HG02938 (cell line): Measurements from ENCODE around the gene DCHS2.

Source experiments
- ATAC-seq: cut with Tn5 transposase; IDR thresholded peaks from one replicate; pipeline ENCODE4 v1.9.1; 2021; ENCODE audit warnings: mild to moderate bottlenecking, moderate library complexity; ENCODE audit not compliant: unreplicated experiment

Gene DCHS2

DNA sequence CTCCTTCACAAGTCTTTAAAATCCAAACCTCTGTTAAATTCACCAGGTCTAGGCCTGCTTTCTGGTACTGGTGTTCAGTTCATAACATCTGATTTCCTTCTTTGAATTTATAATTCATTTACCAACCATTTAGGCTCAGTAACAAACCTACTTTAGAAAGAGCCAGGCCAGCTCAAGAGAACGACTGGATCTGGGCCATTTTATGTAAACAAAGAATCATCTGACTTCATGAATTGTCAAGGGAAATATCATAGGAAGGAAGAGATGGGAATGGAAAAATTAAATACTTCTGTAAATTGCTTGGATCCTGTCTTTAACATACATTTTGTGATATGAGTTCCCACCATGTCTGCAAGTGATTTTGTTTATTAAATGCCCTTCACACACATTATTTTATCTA lies 36.5 kb downstream of the DCHS2 start:
- no peak for ATAC-seq

DNA sequence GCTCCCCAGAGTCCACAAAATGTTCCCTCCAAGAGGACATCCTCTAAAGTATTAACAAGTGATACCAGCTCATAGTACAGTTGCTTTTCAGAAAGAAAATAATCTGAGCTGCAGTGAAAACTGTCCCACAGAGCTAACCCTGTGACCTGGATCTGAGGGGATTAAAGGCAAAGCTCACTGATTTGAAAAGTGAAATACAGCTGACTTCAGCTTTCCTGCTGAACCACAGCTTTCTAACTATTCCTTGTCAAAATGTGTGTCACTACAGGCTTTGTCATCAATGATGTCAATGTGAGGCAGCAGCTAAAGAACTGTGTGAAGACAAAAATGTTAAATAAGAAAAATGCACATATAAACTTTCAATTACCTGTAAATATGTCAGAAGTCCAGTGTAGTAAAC lies 36.9 kb downstream of the DCHS2 start:
- ATAC-seq, result no peak

GRCh38 chr4:154452798-154453346 lies 38.7 kb downstream of the DCHS2 start:
- ATAC-seq, result no peak

DNA sequence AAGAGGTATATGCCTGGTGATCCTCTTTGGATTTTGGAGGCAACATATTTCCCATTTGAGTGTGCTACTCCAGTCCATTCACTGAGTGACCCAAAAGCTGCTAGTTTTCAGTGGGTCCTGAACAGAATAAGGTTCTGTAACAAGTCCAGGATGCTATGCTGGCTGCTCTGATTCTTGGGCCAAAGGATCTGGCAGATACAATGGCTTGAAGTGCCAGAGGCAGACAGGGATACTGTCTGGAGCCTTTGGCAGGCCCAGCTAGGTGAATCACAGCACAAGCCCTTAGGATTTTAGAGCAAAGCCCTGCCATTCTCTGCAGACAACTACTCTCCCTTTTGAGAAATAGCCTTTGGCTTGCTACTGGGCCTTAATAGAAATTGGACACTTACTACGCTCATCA lies 40.6 kb downstream of the DCHS2 start:
- no peak for ATAC-seq

- ATAC-seq, result no peak
Observed at GRCh38 chr4:154444958-154445357, 46.6 kb downstream of the DCHS2 start.

DNA sequence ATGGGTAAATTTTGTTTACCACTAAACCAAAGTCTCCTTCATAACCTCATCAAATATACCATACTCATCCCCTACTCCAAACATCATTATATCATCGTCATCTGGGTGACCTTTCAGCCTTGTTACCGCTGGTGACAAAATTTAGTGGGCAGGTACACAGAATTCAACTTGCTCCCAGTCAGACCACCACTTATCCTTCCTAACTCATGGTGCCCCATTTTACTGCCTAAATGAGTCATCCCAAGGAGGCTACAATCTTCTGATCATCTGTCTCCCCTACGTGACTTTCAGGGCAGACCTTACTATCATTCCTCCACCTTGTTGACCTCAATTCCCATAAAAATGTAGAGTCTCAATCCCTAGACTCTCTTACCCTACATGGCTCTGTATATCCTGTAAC lies 49.6 kb downstream of the DCHS2 start:
- no peak for ATAC-seq

- no peak for ATAC-seq
Observed at GRCh38 chr4:154441124-154441523, 50.5 kb downstream of the DCHS2 start.

DNA sequence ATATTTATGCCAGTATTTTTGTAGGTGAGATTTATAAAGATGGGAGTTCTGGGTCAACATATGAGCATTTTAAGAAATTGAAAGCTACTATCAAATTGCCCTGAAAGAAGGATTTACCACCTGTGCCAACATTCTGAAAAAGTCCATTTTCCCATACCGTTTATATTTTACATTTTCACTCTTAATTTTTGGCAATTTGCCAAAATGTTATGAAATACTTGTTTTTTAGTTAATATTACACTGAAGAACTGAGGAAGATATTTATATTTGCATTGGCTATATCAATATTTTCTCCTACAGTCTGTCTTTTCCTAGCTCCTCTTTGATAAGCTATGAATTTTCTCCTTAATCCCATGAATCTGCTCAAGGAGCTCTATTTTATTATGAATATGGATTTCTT lies 52.4 kb downstream of the DCHS2 start:
- no peak for ATAC-seq

- no peak for ATAC-seq
Observed at GRCh38 chr4:154435895-154436294, 55.7 kb downstream of the DCHS2 start.

- no peak for ATAC-seq
Observed at GRCh38 chr4:154433543-154433942, 58.1 kb downstream of the DCHS2 start.

DNA sequence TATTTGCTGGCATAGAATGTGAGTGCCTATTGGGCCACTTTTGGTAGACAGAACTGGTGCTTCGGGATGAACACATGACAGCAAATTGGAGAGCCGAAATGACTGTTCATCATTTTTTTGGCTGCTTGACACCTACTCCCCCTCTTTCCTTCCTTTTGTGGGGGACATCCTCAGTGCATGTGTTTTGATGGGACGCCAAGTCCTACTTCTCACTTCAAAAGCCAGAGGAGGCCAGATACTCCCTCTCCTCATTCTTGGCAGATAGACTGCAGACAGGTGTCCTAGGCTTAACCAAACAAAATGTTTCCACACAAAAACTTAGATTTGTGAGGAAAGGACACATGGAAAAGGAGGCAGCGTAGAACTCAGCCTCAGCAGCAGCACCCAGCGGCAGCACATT lies 62.4 kb downstream of the DCHS2 start:
- ATAC-seq, result no peak

DNA sequence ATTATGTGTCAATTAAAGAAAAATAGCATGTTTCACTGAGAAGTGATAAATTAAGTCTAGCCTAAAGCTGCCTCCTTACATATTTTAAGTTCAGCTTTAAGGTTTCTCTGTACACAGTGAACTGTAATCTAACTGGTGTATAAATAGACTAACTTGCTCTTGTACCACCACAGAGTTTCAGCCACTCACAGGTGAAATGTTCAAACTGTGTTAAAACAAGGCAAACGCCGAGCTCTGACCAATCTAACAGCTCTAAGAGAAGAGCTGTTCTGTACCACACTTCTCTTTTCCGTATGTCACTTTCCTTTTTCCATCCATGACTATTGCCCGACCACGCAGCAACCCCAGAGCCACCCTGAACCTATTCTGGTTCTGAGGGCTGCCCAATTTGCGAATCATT lies 64.5 kb downstream of the DCHS2 start:
- ATAC-seq, result no peak

DNA sequence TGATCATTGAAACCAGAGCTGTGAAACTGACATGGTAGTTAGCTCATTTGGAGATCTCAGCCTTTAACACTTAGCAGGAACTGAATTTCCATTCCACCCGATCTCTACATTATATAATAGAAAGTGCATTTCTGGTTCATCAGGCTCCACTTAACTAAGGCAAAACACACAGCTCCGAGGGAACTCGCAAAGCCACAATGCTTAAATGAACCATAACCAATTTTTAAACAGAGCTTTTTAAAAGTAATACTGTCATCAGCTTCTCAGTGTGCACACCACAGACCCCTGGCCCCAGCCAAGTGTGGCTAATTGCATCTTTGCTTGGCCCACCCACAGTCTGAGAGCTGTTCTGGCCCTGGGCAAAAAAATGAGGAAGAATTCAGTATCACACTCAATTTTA lies 66.1 kb downstream of the DCHS2 start:
- ATAC-seq, result no peak

- no peak for ATAC-seq
Observed at GRCh38 chr4:154424810-154425484, 66.7 kb downstream of the DCHS2 start.

DNA sequence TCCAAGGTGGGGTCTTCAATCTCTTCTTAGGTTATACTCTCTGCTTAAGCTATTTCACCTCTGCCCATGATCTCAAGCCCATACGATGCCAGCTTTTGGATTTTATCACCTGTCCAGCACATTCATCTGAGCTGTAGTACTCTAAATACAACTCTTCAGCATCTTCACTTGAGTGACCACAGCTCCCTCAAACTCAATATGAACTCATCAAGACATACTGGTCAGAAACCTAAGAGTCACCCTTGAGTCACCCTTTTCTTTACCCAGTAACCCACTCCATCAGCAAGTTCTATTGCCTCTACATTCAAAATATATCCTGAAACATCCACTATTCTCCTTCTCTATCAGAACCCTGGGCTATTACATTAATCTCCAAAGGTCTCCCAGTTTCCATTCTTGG lies 69.4 kb downstream of the DCHS2 start:
- ATAC-seq, result peak; percentile 55

DNA sequence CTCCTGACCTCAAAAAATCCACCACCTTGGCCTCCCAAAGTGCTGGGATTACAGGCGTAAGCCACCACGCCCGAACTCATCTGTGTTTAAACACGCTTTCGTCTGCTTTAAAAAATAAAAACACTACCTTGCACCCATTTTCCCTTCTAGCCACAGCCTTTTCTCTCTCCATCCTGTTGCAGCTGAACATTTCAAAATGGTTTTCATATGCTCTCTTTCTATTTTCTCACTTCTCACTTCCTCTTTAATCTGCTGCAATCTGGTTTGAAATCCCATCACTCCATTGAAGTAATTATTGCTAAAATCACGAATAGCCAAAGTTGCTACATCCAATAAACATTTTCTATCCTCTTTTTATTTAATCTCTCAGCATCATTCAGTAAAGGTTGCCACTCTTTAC lies 70.0 kb downstream of the DCHS2 start:
- peak; percentile 77 for ATAC-seq

- no peak for ATAC-seq
Observed at GRCh38 chr4:154417373-154417673, 74.3 kb downstream of the DCHS2 start.

DNA sequence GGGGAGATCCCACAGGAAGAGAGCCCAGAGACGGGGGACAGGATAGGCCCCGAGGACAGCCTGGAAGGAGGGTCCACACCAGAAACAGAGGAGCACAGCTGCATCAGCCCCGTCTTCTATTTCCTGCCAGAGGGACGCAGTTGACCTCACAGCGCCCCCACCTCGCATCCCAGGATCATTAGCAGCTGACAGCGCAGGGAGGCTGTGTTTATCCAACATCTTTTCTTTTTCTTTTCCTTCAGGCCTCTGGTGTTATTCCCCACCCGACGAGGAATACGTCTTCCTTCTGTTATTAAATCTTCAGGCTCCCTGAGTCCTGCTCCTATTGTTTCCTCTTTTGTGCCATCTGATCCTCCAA lies 75.4 kb downstream of the DCHS2 start:
- ATAC-seq, result peak; percentile 37

- ATAC-seq, result no peak
Observed at GRCh38 chr4:154415313-154415712, 76.3 kb downstream of the DCHS2 start.

DNA sequence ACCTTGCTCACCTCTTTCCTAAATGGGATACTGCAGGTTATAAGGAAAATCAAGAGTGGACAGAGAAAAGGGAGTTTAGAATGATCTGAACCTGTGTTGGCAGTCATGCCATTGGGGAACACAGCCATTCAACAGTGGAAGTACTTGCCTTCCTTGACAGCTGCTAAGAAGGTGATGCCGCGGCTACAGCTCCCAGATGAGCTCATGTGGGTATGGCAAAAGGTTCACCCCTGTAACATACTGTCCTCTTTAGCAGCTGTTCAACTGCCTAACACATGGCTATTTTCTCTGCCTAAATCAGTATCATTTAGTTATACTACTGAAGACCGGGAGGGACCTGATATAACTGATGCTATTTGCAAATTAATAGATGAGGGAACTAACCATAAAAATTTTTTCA lies 76.8 kb downstream of the DCHS2 start:
- no peak for ATAC-seq

GRCh38 chr4:154414371-154414770 lies 77.2 kb downstream of the DCHS2 start:
- ATAC-seq, result no peak

DNA sequence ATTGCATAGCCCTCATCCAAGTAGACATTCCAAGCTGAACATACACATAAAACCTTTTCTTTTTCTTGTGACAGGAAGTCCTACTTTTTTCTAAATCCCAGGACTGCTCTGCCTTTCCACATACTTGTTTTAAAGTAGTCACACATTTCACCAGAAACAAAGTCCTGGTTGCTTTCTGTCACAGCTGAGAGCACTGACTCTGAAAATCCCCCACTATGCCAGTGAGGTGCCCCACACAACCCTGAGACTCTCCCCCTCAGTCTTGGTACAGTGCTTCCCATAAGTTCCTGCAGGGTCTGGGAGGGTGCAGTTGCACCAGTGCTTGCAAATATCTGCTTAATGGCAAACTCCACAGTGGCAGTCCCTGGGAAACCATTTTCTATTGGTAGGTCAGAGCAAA lies 84.2 kb downstream of the DCHS2 start:
- no peak for ATAC-seq

- peak; percentile 90 for ATAC-seq
Observed at GRCh38 chr4:154406018-154406795, 85.4 kb downstream of the DCHS2 start.
